ENCODE results near the gene CKAP2L. TPM values are rescaled to one million over a fixed set of nuclear protein-coding genes. Genes with fewer than 3 reads are reported as not detected.
A peak's percentile ranks its signal among the peaks of the same experiment; 100 is the strongest.

The CKAP2L gene
- total and polyA plus RNA-seq, 9 of the 15 experiments (the other 6 are each of a cell fraction or from before 2014, with no cell fraction given), result 10.4 to 21.9 (median 14.2) TPM

GRCh38 chr2:112690853-112691401 lies 73.5 kb downstream of the CKAP2L start (continued):
- TF ChIP-seq JUNB (CRISPR knock-in tag; conservative IDR thresholded peaks at IDR 0.05) (no peak), HMG20A (CRISPR knock-in tag; conservative IDR thresholded peaks at IDR 0.05) (no peak), ZBTB12 (CRISPR knock-in tag; IDR thresholded peaks at IDR 0.05) (no peak), FOXJ3 (CRISPR knock-in tag; IDR thresholded peaks at IDR 0.05) (no peak), ZZZ3 (IDR thresholded peaks at IDR 0.05) (no peak), ZBTB9 (CRISPR knock-in tag; IDR thresholded peaks at IDR 0.05) (peak; percentile 58; the same call in 1 of the 2 replicates), ZNF124 (CRISPR knock-in tag; IDR thresholded peaks at IDR 0.05) (no peak), ZNF280A (IDR thresholded peaks at IDR 0.05; ENCODE audit: low read depth, partially characterized antibody) (no peak), ESRRB (CRISPR knock-in tag; IDR thresholded peaks at IDR 0.05; ENCODE audit: borderline replicate concordance) (no peak), YY1 (IDR thresholded peaks at IDR 0.05; ENCODE audit: borderline replicate concordance in 1 of 3, control insufficient read depth in 1 of 3, extremely low read depth in 1 of 3, insufficient read depth in 3 of 3, insufficient read length in 1 of 3, insufficient replicate concordance in 2 of 3, low read depth in 1 of 3, low read length in 2 of 3) (no peak), HSF4 (CRISPR knock-in tag; IDR thresholded peaks at IDR 0.05; ENCODE audit: borderline replicate concordance) (no peak), ZBTB7A (IDR thresholded peaks at IDR 0.05; ENCODE audit: borderline replicate concordance, control insufficient read depth, low read depth, low read length) (no peak), HNRNPUL1 (IDR thresholded peaks at IDR 0.05; ENCODE audit: low read length) (no peak), ZNF707 (CRISPR knock-in tag; conservative IDR thresholded peaks at IDR 0.05) (no peak), NR2C2 (CRISPR knock-in tag; IDR thresholded peaks at IDR 0.05) (no peak), NR2C2 (tag; IDR thresholded peaks at IDR 0.05) (no peak), SIN3A (IDR thresholded peaks at IDR 0.05; ENCODE audit: borderline replicate concordance in 2 of 2, control insufficient read depth in 1 of 2, low read depth in 2 of 2, low read length in 2 of 2) (no peak), RUNX1 (IDR thresholded peaks at IDR 0.05; ENCODE audit: low read depth) (0 out of 2 replicates have a peak, but pooled peaks have one; percentile 14), POLR3A (IDR thresholded peaks at IDR 0.05; ENCODE audit: borderline replicate concordance, extremely low read depth, insufficient read depth, insufficient read length) (no peak), E2F1 (CRISPR knock-in tag; IDR thresholded peaks at IDR 0.05) (no peak), CHD4 (IDR thresholded peaks at IDR 0.05; ENCODE audit: insufficient read depth, insufficient replicate concordance, low read depth, low read length, poor library complexity, severe bottlenecking) (no peak), POU5F1 (IDR thresholded peaks at IDR 0.05; ENCODE audit: borderline replicate concordance, low read depth, low read length, partially characterized antibody) (no peak)
